Skeletal muscle satellite cell (primary cell): ENCODE data around the gene AKIP1.
"Not testable (repeated sequence)": the region's sequence is repeated elsewhere in the genome, so short reads cannot be mapped to it uniquely, and the experiment has no call there.

Experiments used
- H3K27me3 ChIP-seq: 2 replicates; pipeline ENCODE4 v1.7.0; 2013; ENCODE audit warnings: low read length; ENCODE audit not compliant: control insufficient read depth, insufficient read depth
- H3K36me3 ChIP-seq: 2 replicates; pipeline ENCODE4 v1.7.0; 2013; ENCODE audit warnings: mild to moderate bottlenecking, control low read depth, low read length; ENCODE audit not compliant: insufficient read depth
- H3K4me1 ChIP-seq: 2 replicates; pipeline ENCODE4 v1.7.0; 2013; ENCODE audit warnings: low read length; ENCODE audit not compliant: control insufficient read depth, insufficient read depth
- H3K4me2 ChIP-seq: 2 replicates; pipeline ENCODE4 v1.7.0; 2013; ENCODE audit warnings: mild to moderate bottlenecking, low read length
- H3K4me3 ChIP-seq: 2 replicates; pipeline ENCODE4 v1.7.0; 2013; ENCODE audit warnings: low read length
- H3K9ac ChIP-seq: 2 replicates; pipeline ENCODE4 v1.7.0; 2013; ENCODE audit warnings: mild to moderate bottlenecking, low read depth, low read length, moderate library complexity
- H3K9me3 ChIP-seq: replicated peaks from 2 replicates; pipeline ENCODE4 v1.7.0; 2013; ENCODE audit warnings: mild to moderate bottlenecking, control low read depth, low read length

AKIP1 gene

DNA sequence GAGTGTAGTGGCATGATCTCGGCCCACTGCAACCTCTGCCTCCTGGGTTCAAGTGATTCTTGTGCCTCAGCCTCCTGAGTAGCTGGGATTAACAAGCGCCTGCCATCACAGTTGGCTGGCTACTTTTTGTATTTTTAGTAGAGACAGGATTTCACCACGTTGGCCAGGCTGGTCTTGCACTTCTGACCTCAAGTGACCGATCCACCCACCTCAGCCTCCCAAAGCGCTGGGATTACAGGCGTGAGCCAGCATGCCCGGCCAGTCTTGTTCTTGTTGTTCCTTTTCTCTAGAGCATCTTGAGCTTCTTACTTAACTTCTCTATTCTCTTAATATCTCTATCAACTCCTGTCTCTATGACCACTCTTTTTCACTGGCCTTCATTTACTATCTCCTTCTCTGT is 29.4 kb upstream of the AKIP1 start:
- H3K9ac ChIP-seq, H3K36me3 ChIP-seq, H3K9me3 ChIP-seq, H3K4me1 ChIP-seq, H3K4me2 ChIP-seq, H3K4me3 ChIP-seq, H3K27me3 ChIP-seq: not testable (repeated sequence)

DNA sequence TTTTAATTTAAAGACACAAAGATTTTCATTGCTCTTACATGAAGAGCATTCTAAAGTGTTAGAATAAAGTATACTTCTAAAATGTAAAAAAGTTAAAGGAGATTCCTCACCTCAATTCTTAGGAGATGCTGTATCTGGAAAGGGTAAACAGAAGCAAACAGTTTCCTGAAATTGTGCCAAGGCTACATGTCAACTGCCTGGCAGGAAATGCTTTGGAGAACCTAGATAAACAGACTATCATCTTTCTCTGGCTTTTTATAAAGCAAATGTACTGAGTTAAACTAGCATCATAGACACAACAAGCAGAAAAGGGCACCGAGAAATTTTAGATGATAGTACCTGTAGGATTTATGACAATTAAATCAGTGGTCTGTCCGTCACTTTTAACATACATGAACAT is 24.7 kb upstream of the AKIP1 start:
- Histone ChIP-seq H3K4me3 (no peak overlapping the region), H3K4me1 (no peaks in the 10 kb centered on the region), H3K36me3 (no peaks in the 10 kb centered on the region), H3K4me2 (no peak overlapping the region), H3K27me3 (no peaks in the 10 kb centered on the region), H3K9ac (no peak overlapping the region), H3K9me3 (no peaks in the 10 kb centered on the region)

GRCh38 chr11:8891185-8891584 is 19.8 kb upstream of the AKIP1 start:
- H3K9me3 ChIP-seq, H3K9ac ChIP-seq, H3K4me2 ChIP-seq, H3K4me3 ChIP-seq, H3K27me3 ChIP-seq, H3K36me3 ChIP-seq, H3K4me1 ChIP-seq: not testable (repeated sequence)

- Histone ChIP-seq H3K27me3 (no peaks in the 10 kb centered on the region), H3K4me1 (no peaks in the 10 kb centered on the region), H3K9me3 (peaks cover 5% of the 10 kb centered on the region), H3K4me3 (no peak overlapping the region), H3K36me3 (no peaks in the 10 kb centered on the region), H3K4me2 (no peak overlapping the region), H3K9ac (no peak overlapping the region)
Observed at GRCh38 chr11:8899119-8899753, 11.8 kb upstream of the AKIP1 start.

GRCh38 chr11:8905528-8906165 is 5.3 kb upstream of the AKIP1 start:
- no peaks in the 10 kb centered on the region for H3K36me3 ChIP-seq
- H3K27me3 ChIP-seq, result no peaks in the 10 kb centered on the region
- no peaks in the 10 kb centered on the region for H3K9me3 ChIP-seq
- H3K9ac ChIP-seq, result no peak overlapping the region
- H3K4me2 ChIP-seq, result peak overlapping the region; percentile 13
- H3K4me1 ChIP-seq, result peaks cover 29% of the 10 kb centered on the region
- no peak overlapping the region for H3K4me3 ChIP-seq

DNA sequence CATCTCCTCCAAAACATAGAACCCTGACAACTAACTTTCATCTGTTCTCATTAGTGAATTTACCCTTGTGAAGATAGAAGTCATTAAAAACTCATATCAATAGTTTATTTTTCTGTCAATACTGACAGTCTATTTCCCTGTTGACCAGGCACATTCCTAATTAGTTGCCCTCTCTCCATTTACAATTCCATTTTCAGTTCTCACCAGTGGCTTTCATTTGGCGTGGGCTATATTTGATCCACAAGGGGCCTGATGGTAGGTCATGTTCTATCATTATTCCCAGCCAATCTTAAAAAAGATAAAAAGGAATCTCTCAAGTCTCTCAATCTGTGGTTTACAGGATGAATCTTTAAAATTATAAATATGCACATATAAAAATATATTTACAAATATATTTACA is 3.9 kb upstream of the AKIP1 start:
- Histone ChIP-seq H3K27me3 (no peaks in the 10 kb centered on the region), H3K4me1 (peaks cover 31% of the 10 kb centered on the region), H3K4me3 (no peak overlapping the region), H3K4me2 (peak overlapping the region; percentile 44), H3K36me3 (no peaks in the 10 kb centered on the region), H3K9ac (no peak overlapping the region), H3K9me3 (no peaks in the 10 kb centered on the region)

GRCh38 chr11:8908099-8908498 is 2.9 kb upstream of the AKIP1 start:
- Histone ChIP-seq H3K4me2 (no peak overlapping the region), H3K27me3 (no peaks in the 10 kb centered on the region), H3K36me3 (no peaks in the 10 kb centered on the region), H3K4me3 (no peak overlapping the region), H3K9me3 (no peaks in the 10 kb centered on the region), H3K9ac (no peak overlapping the region), H3K4me1 (peaks cover 36% of the 10 kb centered on the region)

- peaks cover 5% of the 10 kb centered on the region for H3K36me3 ChIP-seq
- H3K4me1 ChIP-seq, result peaks cover 45% of the 10 kb centered on the region
- H3K9ac ChIP-seq, result peak overlapping the region; percentile 66
- H3K4me3 ChIP-seq, result peak overlapping the region; percentile 72
- H3K27me3 ChIP-seq, result no peaks in the 10 kb centered on the region
- H3K4me2 ChIP-seq, result peak overlapping the region; percentile 90
- H3K9me3 ChIP-seq, result no peaks in the 10 kb centered on the region
Observed at GRCh38 chr11:8910649-8911026, 351 bp upstream of the AKIP1 start.

DNA sequence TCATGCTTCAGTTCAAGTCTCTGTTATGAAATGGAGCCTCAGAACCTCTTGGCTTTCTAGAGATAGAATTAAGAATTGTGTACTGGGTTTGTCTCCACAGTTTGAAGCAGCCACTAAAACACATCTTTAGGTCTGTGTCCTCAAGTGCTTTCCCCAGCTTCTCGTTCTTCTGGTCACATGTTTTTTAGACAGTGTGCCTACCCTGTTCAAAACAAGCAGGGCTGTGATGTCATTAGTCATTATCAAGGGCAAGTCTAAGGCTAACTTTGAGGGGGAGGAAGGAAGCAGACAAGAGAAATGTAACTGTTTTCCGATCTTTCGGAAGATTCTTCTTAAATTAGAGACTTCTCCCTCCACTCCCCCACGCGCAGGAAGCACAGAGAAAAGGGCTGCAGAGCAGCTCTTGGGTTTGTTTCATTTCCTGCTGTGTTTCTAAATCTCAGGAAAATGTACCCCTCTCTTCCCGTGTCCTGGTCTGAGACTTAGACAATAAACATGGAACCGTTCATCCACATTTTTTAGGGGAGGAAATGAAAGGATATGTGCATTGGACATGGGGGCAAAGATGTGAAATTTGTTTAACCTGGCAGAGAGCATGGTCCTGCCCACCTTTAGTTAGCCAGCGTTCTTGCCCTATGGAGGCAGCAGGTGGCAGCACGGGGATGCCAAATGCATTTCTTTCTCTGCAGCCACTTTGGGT is 3.1 kb downstream of the AKIP1 start:
- Histone ChIP-seq H3K27me3 (no peaks in the 10 kb centered on the region), H3K4me2 (peak overlapping the region; percentile 79), H3K4me1 (peaks cover 50% of the 10 kb centered on the region), H3K4me3 (peak overlapping the region; percentile 57), H3K9ac (peak overlapping the region; percentile 57), H3K36me3 (peaks cover 23% of the 10 kb centered on the region), H3K9me3 (no peaks in the 10 kb centered on the region)

DNA sequence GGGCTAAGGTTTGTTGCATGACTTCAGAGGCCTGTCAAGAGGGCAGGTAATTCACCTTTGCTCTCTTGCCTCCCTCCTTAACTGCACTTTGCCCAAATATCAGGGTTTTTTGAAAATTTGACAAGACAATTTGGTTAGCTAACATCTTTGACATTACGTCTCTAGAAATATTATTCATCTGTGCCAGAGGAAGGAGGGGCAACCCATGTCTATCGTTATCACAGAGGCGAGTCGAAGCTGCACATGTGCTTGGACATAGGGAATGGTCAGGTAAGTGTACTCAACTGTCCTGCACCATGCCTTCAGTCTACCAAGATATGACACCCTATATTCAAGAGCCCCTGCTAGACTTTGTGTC is 3.7 kb downstream of the AKIP1 start:
- Histone ChIP-seq H3K4me1 (peaks cover 50% of the 10 kb centered on the region), H3K9ac (no peak overlapping the region), H3K4me2 (peak overlapping the region; percentile 79), H3K36me3 (peaks cover 26% of the 10 kb centered on the region), H3K4me3 (no peak overlapping the region), H3K9me3 (no peaks in the 10 kb centered on the region), H3K27me3 (no peaks in the 10 kb centered on the region)

- Histone ChIP-seq H3K9me3 (no peaks in the 10 kb centered on the region), H3K4me2 (peak overlapping the region; percentile 80), H3K9ac (peak overlapping the region; percentile 71), H3K4me1 (peaks cover 40% of the 10 kb centered on the region), H3K4me3 (peak overlapping the region; percentile 58), H3K36me3 (peaks cover 49% of the 10 kb centered on the region), H3K27me3 (no peaks in the 10 kb centered on the region)
Observed at GRCh38 chr11:8917157-8917825, 6.3 kb downstream of the AKIP1 start.
